Kidney (tissue), 14 donors: ENCODE measurements around the gene OXT. TPM values are rescaled to one million over a fixed set of nuclear protein-coding genes. Genes with fewer than 3 reads are reported as not detected.
A peak's percentile ranks its signal among the peaks of the same experiment; 100 is the strongest.

Experiments used
- DNase-seq, 5 donors: peaks; one replicate each; pipeline ENCODE4 v3.0.0-alpha.2; 2013 to 2020
- FAIRE-seq: peaks from 2 replicates; lab custom pipeline; 2012; peaks lifted over from hg19 to GRCh38; lab: Jason Lieb, UNC
- H3K27ac ChIP-seq, 2 donors: one replicate each; pipeline ENCODE4 v1.7.0; 2013; ENCODE audit warnings: low read depth in 2 of 2, low read length in 2 of 2, inconsistent platforms in 1 of 2
- H3K27me3 ChIP-seq: one replicate; pipeline ENCODE4 v1.7.1; 2013; ENCODE audit warnings: low read length, inconsistent platforms; ENCODE audit not compliant: control insufficient read depth, insufficient read depth
- H3K36me3 ChIP-seq, 3 donors: one replicate each; pipeline versions ENCODE4 v1.7.0 to v1.7.1; 2013; ENCODE audit warnings: low read length in 3 of 3, control low read depth in 1 of 3, inconsistent platforms in 1 of 3; ENCODE audit not compliant: insufficient read depth in 3 of 3, control insufficient read depth in 2 of 3
- H3K4me1 ChIP-seq, 3 donors: one replicate each; pipeline versions ENCODE4 v1.7.0 to v1.7.1; 2013; ENCODE audit warnings: low read length in 3 of 3, inconsistent platforms in 1 of 3, low read depth in 1 of 3; ENCODE audit not compliant: control insufficient read depth in 2 of 3, insufficient read depth in 2 of 3
- H3K4me3 ChIP-seq, 3 donors: one replicate each; pipeline versions ENCODE4 v1.7.0 to v1.8.1; 2013; ENCODE audit warnings: low read length in 3 of 3, control low read depth in 1 of 3, inconsistent platforms in 1 of 3
- H3K9ac ChIP-seq, 3 donors: one replicate each; pipeline versions ENCODE4 v1.7.0 to v1.7.1; 2013; ENCODE audit warnings: low read length in 3 of 3, control low read depth in 1 of 3, inconsistent platforms in 1 of 3
- H3K9me3 ChIP-seq, 3 donors: one replicate each; pipeline versions ENCODE4 v1.7.0 to v1.7.1; 2013; ENCODE audit warnings: low read length in 3 of 3, control low read depth in 1 of 3, inconsistent platforms in 1 of 3; ENCODE audit not compliant: control insufficient read depth in 2 of 3, insufficient read depth in 1 of 3
- CTCF ChIP-seq: IDR thresholded peaks from 3 replicates; pipeline ENCODE4 v1.5.1; 2012; ENCODE audit warnings: mild to moderate bottlenecking, moderate library complexity, borderline replicate concordance; ENCODE audit not compliant: insufficient read depth; ENCODE audit errors: extremely low read depth
- intact Hi-C: fragments of 100-400 bp; cut with DNase I; formaldehyde crosslinking; loops from one replicate; pipeline ENCODE4 v1.11.1; 2022
- polyA plus RNA-seq: library from polyadenylated mRNA; stranded (reverse); fragments of 350-450 nt; fragmentation: Illumina TruSeq; extraction: RNeasy Lipid Tissue Mini Kit (QIAGEN cat#74804); gene quantifications from one replicate; pipeline ENCODE4 v1.2.3, GENCODE V29; 2014; ENCODE audit warnings: low read depth, low replicate concordance; ENCODE audit not compliant: insufficient read depth
- total RNA-seq: library from RNA; stranded (reverse); fragmentation: NEBNext Ultra II Directional; extraction: Animal tissue kit (Norgen Biotek cat#: 25700); gene quantifications from one replicate; pipeline ENCODE4 v1.2.1, GENCODE V29; 2021
- donor health status: control.
- donor health status: control.
- donor health status: control.
- donor health status: control.
- donor health status: control.
- donor health status: DM: yes; HTN: yes; CAD: no.
- donor health status: Normal renal cell carcinoma (clear cell type).

OXT gene
- total and polyA plus RNA-seq, 2 donors from 2014 or later: 10.8 TPM; not detected in 1

- Histone ChIP-seq H3K4me1 (peaks cover 4 to 16% (median 12%) of the 10 kb centered on the region in 3 donors), H3K9ac (no peak overlapping the region), H3K4me3 (no peak overlapping the region), H3K27me3 (no peaks in the 10 kb centered on the region), H3K36me3 (peaks cover 7 to 26% (median 9%) of the 10 kb centered on the region in 3 donors), H3K27ac (peak overlapping the region in 1 of 2 donors; percentile 84), H3K9me3 (no peaks in the 10 kb centered on the region)
- peak in 2 of 5 donors; percentile 61 to 76 for DNase-seq
- no peak for FAIRE-seq
- TF ChIP-seq CTCF: no peak
- intact Hi-C loops: no loop called here
Observed at GRCh38 chr20:3044336-3044965, 27.0 kb upstream of the OXT start.

GRCh38 chr20:3045042-3045815 is 26.2 kb upstream of the OXT start:
- intact Hi-C loops: no loop called here
- peak overlapping the region; percentile 45 to 84 (median 55) for H3K4me3 ChIP-seq
- H3K27ac ChIP-seq: peak overlapping the region; percentile 84 to 93
- H3K9ac ChIP-seq: peak overlapping the region; percentile 9 to 49 (median 19)
- H3K4me1 ChIP-seq: peaks cover 4 to 16% (median 12%) of the 10 kb centered on the region in 3 donors
- DNase-seq (no peak), FAIRE-seq (no peak)
- peaks cover 7 to 29% (median 9%) of the 10 kb centered on the region in 3 donors for H3K36me3 ChIP-seq
- no peaks in the 10 kb centered on the region for H3K27me3 ChIP-seq
- no peaks in the 10 kb centered on the region for H3K9me3 ChIP-seq
- TF ChIP-seq CTCF: no peak

GRCh38 chr20:3045816-3046676 is 25.4 kb upstream of the OXT start, which contains the start of gene MRPS26:
Gene MRPS26 (plus strand): TSS chr20:3046052. CDS start chr20:3046069, 17 bp downstream.
- intact Hi-C loops: no loop called here
- DNase-seq: peak; percentile 92 to 98 (median 96)
- peak within 1 kb of the TSS; percentile 84 to 93 for H3K27ac ChIP-seq
- peak within 1 kb of the TSS; percentile 56 to 77 (median 63) for H3K9ac ChIP-seq
- no peaks in the 10 kb centered on the region for H3K9me3 ChIP-seq
- no peak for TF ChIP-seq CTCF
- peaks cover 7 to 25% (median 9%) of the 10 kb centered on the region in 3 donors for H3K36me3 ChIP-seq
- peaks cover 4 to 16% (median 12%) of the 10 kb centered on the region in 3 donors for H3K4me1 ChIP-seq
- no peak for FAIRE-seq
- H3K4me3 ChIP-seq: peak within 1 kb of the TSS; percentile 79 to 85 (median 84)
- H3K27me3 ChIP-seq: no peaks in the 10 kb centered on the region
